ENCODE measurements around the gene REEP1.

DNA sequence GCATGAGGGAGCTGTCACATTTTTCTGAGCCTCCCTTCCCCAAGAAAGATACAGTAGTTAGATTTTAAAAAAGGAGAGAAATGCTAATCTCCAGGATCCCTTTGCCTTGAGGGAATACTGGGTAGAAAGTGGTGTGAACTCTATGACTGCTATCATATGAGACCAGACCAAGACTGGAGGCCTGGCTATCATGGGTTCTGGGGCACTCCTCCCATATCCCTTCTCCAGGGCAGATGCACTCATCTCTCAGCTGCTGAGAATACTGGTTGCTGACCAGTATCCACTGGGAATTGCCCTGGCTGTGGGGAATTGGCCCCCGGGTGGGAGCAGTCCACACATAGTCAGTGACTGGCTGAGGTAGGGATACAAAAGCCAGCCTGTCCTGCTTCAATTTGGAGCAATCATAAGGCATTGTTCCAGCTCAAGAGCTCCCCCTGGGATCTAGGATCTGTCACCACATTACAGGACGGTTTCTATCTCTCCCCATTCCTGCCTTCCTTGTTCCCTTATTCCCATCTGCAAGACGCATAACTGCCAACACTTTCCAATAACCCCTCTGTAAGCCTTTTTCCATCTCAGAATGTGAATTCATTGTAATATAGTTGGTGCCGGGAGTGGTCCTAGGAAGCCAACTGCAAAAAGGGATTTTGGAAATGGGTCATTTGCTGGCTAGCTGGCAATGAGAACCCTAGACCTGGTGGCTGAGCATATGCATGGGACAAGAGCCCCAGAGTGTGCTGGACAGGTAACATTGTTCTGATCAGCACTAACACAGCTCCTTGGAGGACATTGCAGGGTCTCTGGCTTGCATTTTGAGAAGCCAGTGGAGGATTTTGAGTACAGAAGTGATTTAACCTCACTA, 35.4 kb upstream of the REEP1 start:
- no peak for TF ChIP-seq POLR2A (IDR thresholded peaks at IDR 0.05)
- no peak for TF ChIP-seq POLR2AphosphoS5 (IDR thresholded peaks at IDR 0.05)
